OCI-LY7 (cell line): Measurements from ENCODE around the gene UBE3D. TPM values are rescaled to one million over a fixed set of nuclear protein-coding genes. Genes with fewer than 3 reads are reported as not detected.
A peak's percentile ranks its signal among the peaks of the same experiment; 100 is the strongest.

Experiments used
- BruUV-seq: library from RNA; stranded (reverse); fragments of 400-500 nt; replicated peaks from 2 replicates; lab custom pipeline; 2021; lab: Mats Ljungman, UMichigan
- CTCF ChIA-PET: fragments of 300-600 bp; sonication (Branson Sonifier 250); formaldehyde crosslinking; loops from one replicate; lab custom pipeline; 2022; ENCODE audit warnings: antibody characterized with exemption; ENCODE audit not compliant: unreplicated experiment; lab: Charles Lee
- POLR2A ChIA-PET: fragments of 300-600 bp; sonication (Branson Sonifier 250); formaldehyde crosslinking; loops from one replicate; lab custom pipeline; 2022; ENCODE audit warnings: antibody characterized with exemption; lab: Charles Lee
- DNase-seq: peaks from one replicate; pipeline ENCODE4 v3.0.0-alpha.2; 2015; ENCODE audit warnings: low spot score
- H2AFZ ChIP-seq: fragments of 200-600 bp; sonication (generic), shearing (Covaris generic); 2 replicates; pipeline ENCODE4 v1.6.1; 2014; ENCODE audit warnings: mild to moderate bottlenecking, antibody characterized with exemption, low read length, moderate library complexity
- H3K27ac ChIP-seq: fragments of 200-600 bp; sonication (generic); 2 replicates; pipeline ENCODE4 v1.5.1; 2014; ENCODE audit warnings: mixed run types, low read depth, mild to moderate bottlenecking, moderate library complexity, low read length, inconsistent platforms; ENCODE audit not compliant: poor library complexity, severe bottlenecking
- H3K36me3 ChIP-seq: fragments of 200-600 bp; sonication (generic); 2 replicates; pipeline ENCODE4 v1.6.1; 2014; ENCODE audit warnings: mild to moderate bottlenecking, antibody characterized with exemption, low read length, moderate library complexity, mixed read lengths; ENCODE audit not compliant: insufficient read depth
- H3K4me1 ChIP-seq: fragments of 200-600 bp; sonication (generic); 2 replicates; pipeline ENCODE4 v1.5.1; 2014; ENCODE audit warnings: mild to moderate bottlenecking, low read length; ENCODE audit not compliant: insufficient read depth, poor library complexity, severe bottlenecking
- H3K4me2 ChIP-seq: fragments of 200-600 bp; sonication (generic); 2 replicates; pipeline ENCODE4 v1.6.1; 2014; ENCODE audit warnings: mild to moderate bottlenecking, low read length
- H3K4me3 ChIP-seq: fragments of 200-600 bp; sonication (generic); 2 replicates; pipeline ENCODE4 v1.5.1; 2014; ENCODE audit warnings: mild to moderate bottlenecking, low read depth, low read length; ENCODE audit not compliant: poor library complexity, severe bottlenecking
- H3K79me2 ChIP-seq: fragments of 200-600 bp; sonication (generic); 2 replicates; pipeline ENCODE4 v1.6.1; 2016; ENCODE audit warnings: low read depth, mild to moderate bottlenecking, low read length, moderate library complexity, mixed read lengths; ENCODE audit not compliant: insufficient read depth
- H3K9me2 ChIP-seq: fragments of 200-600 bp; sonication (generic); 2 replicates; pipeline ENCODE4 v1.6.1; 2016; ENCODE audit warnings: mild to moderate bottlenecking, low read length, mixed read lengths; ENCODE audit not compliant: insufficient read depth
- H3K9me3 ChIP-seq: fragments of 200-600 bp; sonication (generic); 2 replicates; pipeline ENCODE4 v1.6.1; 2014; ENCODE audit warnings: mild to moderate bottlenecking, mixed run types, low read length, mixed read lengths
- H4K20me1 ChIP-seq: fragments of 200-600 bp; sonication (generic); 2 replicates; pipeline ENCODE4 v1.6.1; 2014; ENCODE audit warnings: mild to moderate bottlenecking, antibody characterized with exemption, low read length, moderate library complexity, mixed read lengths; ENCODE audit not compliant: insufficient read depth
- CTCF ChIP-seq: fragments of 200-600 bp; sonication (generic); conservative IDR thresholded peaks from 2 replicates; pipeline ENCODE4 v1.5.1; 2014; ENCODE audit warnings: mild to moderate bottlenecking, antibody characterized with exemption, low read length, moderate library complexity, mixed read lengths
- EZH2phosphoT487 ChIP-seq: fragments of 200-600 bp; sonication (generic); IDR thresholded peaks from 2 replicates; pipeline ENCODE4 v1.6.1; 2018; ENCODE audit warnings: low read depth, borderline replicate concordance, mild to moderate bottlenecking, mixed run types, antibody characterized with exemption, low read length, moderate library complexity, mixed read lengths
- intact Hi-C: fragments of 100-400 bp; cut with micrococcal nuclease; formaldehyde crosslinking; loops from one replicate; pipeline ENCODE4 v1.10.0; 2022; ENCODE audit not compliant: unreplicated experiment
- total RNA-seq, 2 experiments: library from RNA; depleted of rRNA in 1 of 2; stranded (reverse); fragments of >200 nt in 1 of 2; shearing (Covaris generic) in 1 of 2; gene quantifications; 2 replicates each; pipeline ENCODE4 v1.2.3, GENCODE V29; 2014 to 2022

UBE3D gene
- total RNA-seq, 2 experiments from 2014 or later, result 11.0 to 15.1 TPM

DNA sequence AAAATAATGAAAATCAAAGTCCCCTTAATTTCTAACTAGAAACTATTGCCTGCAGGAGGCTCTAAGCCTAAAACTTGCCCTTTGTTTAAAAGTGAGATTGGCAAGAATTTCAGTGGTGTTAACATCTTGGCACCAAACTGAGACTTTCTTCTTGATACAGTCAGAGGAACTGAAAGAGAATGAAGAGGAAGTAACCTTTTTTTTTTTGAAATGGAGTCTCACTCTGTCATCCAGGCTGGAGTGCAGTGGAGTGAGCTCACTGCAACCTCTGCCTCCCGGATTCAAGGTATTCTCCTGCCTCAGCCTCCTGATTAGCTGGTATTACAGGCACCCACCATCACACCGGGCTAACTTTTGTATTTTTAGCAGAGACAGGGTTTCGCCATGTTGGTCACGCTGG is 5.4 kb upstream of the UBE3D start:
- peak overlapping the region; percentile 73 for H3K27ac ChIP-seq
- H3K4me2 ChIP-seq, result peak overlapping the region; percentile 95
- no peak for TF ChIP-seq EZH2phosphoT487
- TF ChIP-seq CTCF, result no peak
- no TSS peak for BruUV-seq
- intact Hi-C loops, result no loop called here
- peaks cover 37% of the 10 kb centered on the region for H3K4me1 ChIP-seq
- CTCF ChIA-PET, result no interaction called here
- no peaks in the 10 kb centered on the region; the same call in 1 of the 2 replicates for H3K9me3 ChIP-seq
- 0 out of 2 replicates have a peak overlapping the region, but pooled peaks have one; percentile 1 for H2AFZ ChIP-seq
- peak overlapping the region; percentile 88 for H3K4me3 ChIP-seq
- peak; percentile 79 for DNase-seq
- no peaks in the 10 kb centered on the region for H4K20me1 ChIP-seq
- peaks cover 14% of the 10 kb centered on the region for H3K36me3 ChIP-seq
- peaks cover 55% of the 10 kb centered on the region for H3K79me2 ChIP-seq
- no peaks in the 10 kb centered on the region for H3K9me2 ChIP-seq
- POLR2A ChIA-PET, result interaction anchor here (0.9 to 1.9 kb wide), 4 partner anchors 11 to 145 kb away, joined by 4 to 8 read pairs (median 8); no protein-coding TSS in a partner anchor

- no peak for DNase-seq
- Histone ChIP-seq H3K79me2 (peaks cover 64% of the 10 kb centered on the region), H3K4me2 (peak overlapping the region; percentile 95), H3K4me1 (peaks cover 42% of the 10 kb centered on the region), H4K20me1 (no peaks in the 10 kb centered on the region), H3K27ac (peak overlapping the region; percentile 73), H3K4me3 (peak overlapping the region; percentile 88), H3K9me3 (no peaks in the 10 kb centered on the region; the same call in 1 of the 2 replicates), H3K36me3 (peaks cover 8% of the 10 kb centered on the region; the same call in 1 of the 2 replicates), H2AFZ (no peak overlapping the region), H3K9me2 (no peaks in the 10 kb centered on the region)
- no TSS peak for BruUV-seq
- no peak for TF ChIP-seq EZH2phosphoT487
- TF ChIP-seq CTCF, result no peak
- intact Hi-C loops, result loop anchor here (5.0 kb wide), 2 partner anchors 793 to 822 kb away; partner anchors contain the start of gene IBTK
- POLR2A ChIA-PET, result interaction anchor here (0.6 to 1.9 kb wide), 6 partner anchors 22 to 146 kb away, joined by 3 to 8 read pairs (median 4); no protein-coding TSS in a partner anchor
- CTCF ChIA-PET, result interaction anchor here (1.0 kb wide), 1 partner anchor 8 kb away, joined by 3 read pairs; no protein-coding TSS in a partner anchor
Measured at GRCh38 chr6:83069633-83070032, 4.0 kb upstream of the UBE3D start.

GRCh38 chr6:83068616-83069015 is 3.0 kb upstream of the UBE3D start:
- H3K27ac ChIP-seq, result peak overlapping the region; percentile 79
- H4K20me1 ChIP-seq, result no peaks in the 10 kb centered on the region
- H3K36me3 ChIP-seq, result peaks cover 4% of the 10 kb centered on the region; the same call in 1 of the 2 replicates
- TSS peak; percentile 48 for BruUV-seq
- H3K9me3 ChIP-seq, result no peaks in the 10 kb centered on the region
- peak overlapping the region; percentile 95 for H3K4me2 ChIP-seq
- POLR2A ChIA-PET, result interaction anchor here (1.4 to 4.7 kb wide), 4 partner anchors 12 to 142 kb away, joined by 4 to 30 read pairs (median 5); partner anchors contain the start of genes PGM3 and RWDD2A
- TF ChIP-seq CTCF (no peak), EZH2phosphoT487 (no peak)
- CTCF ChIA-PET, result no interaction called here
- intact Hi-C loops, result loop anchor here (5.0 kb wide), 2 partner anchors 794 to 821 kb away; partner anchors contain the start of gene IBTK
- H3K4me1 ChIP-seq, result peaks cover 52% of the 10 kb centered on the region
- peaks cover 63% of the 10 kb centered on the region for H3K79me2 ChIP-seq
- peak overlapping the region; percentile 88 for H3K4me3 ChIP-seq
- DNase-seq, result no peak
- H3K9me2 ChIP-seq, result no peaks in the 10 kb centered on the region
- H2AFZ ChIP-seq, result peak overlapping the region; percentile 64; the same call in 1 of the 2 replicates
